COLO668 (cell line): ENCODE data around the gene CHRNA1.

Experiments used
- DNase-seq: peaks from one replicate; lab custom pipeline; 2025; ENCODE audit not compliant: unreplicated experiment; lab: John Stamatoyannopoulos, UW

Gene CHRNA1

DNA sequence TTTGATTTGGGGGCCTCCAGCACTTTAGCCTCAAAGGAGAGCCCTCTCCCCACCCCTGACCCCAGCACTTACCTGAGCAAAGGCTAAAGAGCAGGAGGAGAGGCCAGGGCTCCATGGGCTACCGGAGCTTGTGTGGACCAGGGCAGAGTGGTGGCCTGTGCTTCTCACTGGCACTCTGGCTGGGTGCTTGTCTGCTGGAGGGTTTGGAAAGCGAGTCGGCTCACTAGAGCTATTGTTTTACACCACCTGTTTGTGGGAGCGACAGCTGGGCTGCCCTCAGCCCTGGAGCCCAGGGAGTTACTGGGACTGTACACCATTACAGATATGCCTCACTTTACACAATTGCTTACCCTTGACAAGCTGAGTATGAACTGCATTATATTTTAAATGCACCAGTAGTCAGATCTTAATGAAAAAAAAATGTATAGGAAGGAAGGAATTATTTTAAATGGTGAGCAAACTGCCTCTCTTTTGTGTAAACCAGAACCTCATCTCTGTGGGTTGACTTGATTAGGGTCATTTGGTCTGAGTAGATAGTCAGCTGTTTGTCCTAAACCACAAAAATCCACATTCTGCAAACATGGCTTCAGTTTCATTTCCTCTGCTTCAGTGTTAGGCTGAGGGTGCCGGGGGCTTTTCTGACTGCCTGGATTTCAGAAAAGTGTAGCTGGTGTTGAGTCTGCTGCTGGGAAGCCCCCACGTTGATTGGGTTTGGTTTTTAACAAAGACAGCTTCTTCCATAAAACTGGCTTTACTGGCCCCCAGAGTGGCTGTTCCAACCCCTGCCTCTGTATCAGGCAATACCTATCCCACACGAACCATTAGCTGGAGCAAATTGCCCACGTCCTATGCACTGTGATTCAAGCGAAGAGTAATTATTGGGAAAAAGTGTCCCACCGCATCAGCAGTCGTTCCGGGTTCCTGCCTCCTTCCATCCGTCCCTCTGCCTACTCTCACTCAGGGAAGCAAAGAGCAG lies at the start of gene CHRNA1:
Gene CHRNA1, minus strand, starts transcription at position 193 of the 976 bp plus-strand sequence. Its CDS starts 78 bp downstream, at position 115.
- peak; percentile 79 for DNase-seq

DNA sequence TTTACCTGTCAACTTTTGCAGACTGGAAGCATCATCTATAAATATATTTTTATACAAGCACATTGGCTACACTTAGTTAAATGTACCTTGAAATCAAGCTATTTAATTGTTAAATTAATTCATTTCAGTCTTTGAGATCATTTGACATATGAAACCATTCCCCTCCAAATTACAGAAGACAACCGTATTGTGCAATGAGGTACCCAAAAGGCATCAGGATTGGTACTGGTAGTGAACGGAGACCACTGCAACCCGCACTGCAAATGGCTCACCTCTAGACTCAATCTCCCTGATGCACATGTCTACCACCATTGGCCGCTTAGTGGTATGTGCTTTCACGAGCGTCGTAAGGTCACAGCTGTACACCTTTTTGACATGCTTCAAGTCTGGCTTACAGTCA lies 47.8 kb upstream of the CHRNA1 start:
- DNase-seq: no peak

DNA sequence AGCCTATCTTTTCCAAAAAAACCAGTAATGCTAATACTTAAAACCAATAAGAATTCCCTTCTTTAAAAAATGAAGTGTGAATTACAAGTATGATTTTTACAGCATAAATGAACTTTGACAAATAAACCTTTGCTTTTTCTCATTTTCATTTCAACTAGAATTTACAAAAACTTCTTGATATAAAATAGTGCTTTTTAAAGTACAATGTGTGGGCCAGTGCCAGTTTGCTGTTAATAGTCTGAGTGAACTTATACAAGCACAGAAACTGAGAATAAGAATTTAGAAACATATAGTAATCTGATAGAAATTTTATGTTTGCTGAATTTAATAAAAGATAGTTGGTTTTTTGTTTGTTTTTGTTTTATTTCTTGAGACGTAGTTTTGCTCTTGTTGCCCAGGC lies 43.7 kb upstream of the CHRNA1 start:
- no peak for DNase-seq

DNA sequence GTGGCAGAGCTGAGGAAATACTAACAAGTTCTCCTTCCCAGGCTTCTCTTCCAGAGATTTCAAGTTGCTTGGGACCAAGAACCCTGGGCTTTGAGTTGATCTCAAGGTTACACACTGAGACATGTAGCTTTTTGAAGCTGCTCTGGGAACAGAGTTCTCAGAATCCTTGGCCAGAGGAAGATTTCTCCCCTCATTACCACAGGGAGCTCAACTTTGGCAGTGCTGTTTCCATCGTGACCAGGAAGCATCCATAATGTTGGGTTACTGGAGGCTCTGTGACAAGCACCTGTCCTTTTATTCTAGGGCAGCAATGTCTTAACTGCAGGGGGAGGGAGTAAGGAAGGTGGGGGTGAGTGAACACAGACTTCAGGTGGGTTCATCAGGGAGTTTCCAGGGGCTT lies 41.5 kb upstream of the CHRNA1 start:
- no peak for DNase-seq

DNA sequence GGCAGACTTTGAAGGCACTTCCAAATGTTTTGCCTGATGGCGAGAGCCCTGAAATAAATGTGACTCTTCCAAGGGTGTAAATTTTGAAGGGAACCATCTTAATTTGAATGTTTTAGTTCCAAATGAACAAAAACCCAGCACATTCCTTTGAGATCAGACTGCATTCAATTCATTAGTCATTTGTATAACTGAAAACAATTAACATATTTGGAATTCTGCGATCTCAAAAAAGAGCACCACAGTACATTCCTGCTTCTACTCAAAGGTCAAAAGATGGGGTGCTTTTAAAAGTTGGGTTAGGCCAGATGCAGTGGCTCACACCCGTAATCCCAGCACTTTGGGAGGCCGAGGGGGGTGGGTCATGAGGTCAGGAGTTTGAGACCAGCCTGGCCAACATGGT lies 38.2 kb upstream of the CHRNA1 start:
- no peak for DNase-seq

DNA sequence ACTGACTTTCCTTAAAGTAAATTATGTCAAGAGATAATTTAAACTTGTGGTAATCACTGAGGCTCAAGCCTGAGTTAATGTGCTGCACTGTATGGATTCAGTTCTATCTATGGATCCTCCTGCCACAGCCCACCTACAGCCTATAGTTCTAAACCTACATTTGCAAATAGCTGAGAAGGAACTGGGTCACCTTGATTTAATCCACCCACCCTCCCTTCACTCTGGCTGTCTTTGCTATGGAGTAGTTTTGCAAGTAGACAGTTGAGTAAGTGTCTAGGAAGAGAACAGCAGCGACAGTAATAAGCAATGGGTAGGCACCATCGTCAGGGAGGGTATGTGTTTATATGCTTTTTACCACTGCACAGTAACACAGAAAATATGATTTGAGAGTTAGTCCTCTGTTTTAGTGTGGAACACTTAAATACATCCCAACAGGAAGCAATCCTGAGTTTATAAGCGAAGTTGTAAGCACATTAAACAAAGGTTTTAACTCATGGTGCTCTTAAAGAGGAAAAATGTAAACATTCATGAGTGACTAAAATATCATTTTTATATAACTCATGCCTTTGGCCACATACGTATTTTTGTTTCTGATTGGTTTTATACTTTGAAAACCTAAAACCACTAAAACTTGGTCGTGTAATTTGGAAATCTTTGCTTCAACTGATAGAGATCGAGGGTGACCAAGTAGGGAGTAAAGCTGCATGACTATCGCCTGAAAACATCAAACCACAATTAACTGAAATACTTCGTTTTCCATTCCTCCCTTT lies 36.3 kb upstream of the CHRNA1 start:
- DNase-seq: no peak

DNA sequence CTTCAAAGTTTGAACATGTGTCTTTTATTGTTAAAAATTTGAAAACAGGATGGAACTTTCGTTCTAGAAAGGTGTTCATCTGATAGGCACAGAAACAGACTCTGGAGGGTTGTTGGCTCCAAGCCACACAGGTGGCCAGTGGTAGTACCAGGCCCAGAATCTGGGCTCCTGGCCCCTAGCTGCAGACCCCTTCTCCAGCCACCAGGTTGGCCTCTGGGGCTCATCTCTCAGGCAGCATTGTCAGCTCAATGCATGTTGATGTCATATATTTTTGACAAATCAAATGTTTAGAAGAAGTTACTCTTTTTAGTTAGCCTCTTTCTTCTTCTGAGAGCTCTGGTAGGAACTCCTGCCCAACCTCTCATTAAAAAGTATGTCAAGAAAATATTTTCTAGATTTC lies 34.5 kb upstream of the CHRNA1 start:
- DNase-seq: no peak

DNA sequence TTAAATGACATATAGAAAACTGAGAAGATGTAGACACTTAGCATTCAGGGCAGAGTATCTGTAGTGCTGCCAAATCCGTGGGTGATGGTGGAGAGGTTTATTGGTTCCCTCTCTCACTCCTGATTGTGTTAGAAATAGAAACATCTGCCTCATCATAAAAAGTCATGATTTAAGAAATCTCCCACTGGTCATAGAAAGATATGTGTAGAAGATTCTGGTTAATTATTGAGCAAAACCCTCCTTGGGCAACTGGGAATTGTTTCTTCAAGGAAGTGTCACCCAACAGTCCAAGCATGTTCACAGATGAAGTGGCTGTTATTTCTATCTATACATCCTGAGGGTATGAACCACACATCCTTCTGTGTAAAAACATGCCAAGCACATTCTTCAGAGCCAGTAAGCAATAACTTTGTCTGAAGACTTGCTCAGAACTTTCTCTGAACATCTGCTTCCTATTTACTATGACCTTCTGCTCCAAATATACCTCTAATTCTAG lies 33.6 kb upstream of the CHRNA1 start:
- DNase-seq: no peak

DNA sequence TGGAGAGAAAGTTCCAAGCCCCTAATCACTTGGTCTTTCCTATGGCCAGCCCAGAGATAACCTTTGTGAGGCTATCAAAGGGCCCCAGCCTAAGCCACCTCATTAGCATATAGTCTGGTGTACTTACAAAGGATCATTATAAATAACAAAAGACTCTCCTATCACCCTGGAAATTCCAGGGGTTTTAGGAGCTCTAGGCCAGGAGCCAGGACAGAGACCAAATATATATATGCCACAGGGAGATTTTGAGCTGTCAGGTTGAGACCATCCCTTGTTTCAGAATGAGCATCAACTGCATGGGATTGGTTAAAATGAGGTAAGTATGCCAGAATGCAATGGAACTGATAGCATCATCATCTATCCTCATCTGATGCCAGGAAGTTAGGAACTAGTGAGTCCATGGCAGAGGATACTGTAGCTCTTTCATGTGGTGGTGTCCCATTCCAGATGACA lies 32.1 kb upstream of the CHRNA1 start:
- DNase-seq: no peak

DNA sequence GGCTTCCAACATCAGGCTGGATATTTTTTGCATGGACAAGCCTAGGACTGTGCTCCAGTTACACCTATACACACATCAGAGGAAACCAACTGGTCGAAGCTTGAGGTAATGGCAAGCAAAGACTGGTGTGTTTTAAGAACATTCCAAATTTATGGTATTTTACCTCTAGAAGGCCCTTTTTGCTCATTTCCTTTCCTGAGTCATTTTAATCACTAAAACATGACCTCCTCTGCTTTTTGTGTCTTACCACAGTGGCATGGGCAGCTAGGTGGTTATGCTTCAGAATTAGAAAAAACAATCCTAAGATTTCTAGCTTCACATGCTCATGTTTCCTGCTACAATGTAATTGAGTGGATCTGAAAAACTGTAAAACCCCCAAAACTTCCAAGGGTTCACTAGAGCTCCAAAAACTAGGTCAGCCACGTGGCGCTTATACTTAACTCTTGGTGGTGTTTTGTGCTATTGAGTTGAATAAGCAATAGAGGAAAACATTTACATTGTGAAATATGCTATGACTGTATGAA lies 30.6 kb upstream of the CHRNA1 start:
- no peak for DNase-seq

DNA sequence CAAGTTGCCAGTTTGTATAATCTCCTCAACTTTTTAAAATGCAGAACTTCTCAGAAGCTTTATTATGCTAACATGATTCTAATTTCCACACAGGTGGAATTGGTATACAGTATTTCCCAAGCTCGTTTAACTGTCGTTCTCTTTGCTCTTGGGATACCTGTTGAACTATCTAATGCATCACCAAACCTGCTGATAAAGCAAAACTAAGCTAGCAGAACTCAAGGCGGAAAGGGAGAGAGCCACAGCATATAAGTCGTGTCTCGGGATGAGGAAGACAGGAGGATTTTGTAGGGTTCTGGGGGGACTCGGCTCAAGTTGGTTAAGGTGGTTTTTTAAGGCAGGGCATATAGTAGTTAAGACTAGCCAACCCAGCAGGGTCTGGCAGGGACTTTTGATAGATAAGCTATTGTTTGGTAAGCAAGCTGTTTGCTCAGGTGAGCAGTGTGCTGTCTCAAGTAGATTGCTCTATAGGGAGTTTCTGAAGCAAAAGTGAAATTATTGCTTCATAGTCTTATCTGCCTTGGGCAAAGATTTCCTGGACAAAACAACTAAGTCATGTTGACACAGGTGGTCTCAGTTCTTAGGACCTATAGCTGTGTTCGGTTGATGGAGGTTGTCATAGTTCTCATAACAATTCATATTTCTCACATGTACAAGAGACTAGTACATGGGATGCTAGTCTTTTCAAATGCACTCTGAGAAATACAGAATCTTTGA lies 28.2 kb upstream of the CHRNA1 start:
- no peak for DNase-seq

DNA sequence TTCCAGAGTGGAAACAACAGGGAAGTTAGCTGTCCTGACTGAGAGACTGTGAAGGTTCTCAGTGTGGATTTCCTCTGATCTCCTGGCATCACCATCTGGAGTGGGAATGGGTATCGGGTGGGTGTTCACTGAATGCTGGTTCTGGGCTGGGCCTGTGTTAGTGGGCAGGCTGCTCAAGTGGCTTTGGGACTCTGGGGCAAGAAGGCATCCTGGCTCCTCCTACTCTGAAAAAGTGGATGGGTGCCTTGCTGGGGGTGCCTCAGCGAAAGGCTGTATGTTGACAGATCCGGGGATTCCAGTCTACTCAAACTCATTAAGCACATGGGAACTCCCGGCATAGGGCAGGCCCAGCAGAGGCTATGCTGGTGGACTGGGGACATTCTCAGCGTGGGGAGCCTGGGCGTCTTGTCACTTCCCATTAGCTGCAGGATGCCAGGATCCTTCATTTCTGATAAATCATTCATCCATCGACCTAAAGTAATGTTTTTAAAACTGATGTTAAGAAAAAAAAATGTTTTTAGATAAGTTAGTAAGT lies 27.5 kb upstream of the CHRNA1 start:
- DNase-seq: no peak

DNA sequence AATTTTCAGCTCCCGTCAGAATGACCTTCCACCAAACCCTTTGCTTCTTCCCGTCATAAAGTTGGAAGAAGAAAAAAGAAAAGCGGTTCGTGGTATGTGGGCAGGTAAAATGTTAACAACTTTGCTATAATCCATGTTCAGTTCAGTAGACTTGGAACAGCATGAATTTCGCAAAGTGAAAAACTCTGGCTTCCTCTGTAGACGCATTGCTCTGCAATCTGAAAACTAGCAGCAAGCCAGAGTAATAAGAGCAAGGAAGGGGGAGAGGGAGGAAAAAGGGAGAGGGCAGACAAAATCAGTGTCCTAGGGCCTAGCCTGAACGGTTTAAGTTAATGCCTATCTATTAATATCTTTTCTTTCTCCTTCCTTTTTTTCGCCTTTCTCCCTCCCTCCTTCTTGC lies 26.7 kb upstream of the CHRNA1 start:
- DNase-seq: no peak

DNA sequence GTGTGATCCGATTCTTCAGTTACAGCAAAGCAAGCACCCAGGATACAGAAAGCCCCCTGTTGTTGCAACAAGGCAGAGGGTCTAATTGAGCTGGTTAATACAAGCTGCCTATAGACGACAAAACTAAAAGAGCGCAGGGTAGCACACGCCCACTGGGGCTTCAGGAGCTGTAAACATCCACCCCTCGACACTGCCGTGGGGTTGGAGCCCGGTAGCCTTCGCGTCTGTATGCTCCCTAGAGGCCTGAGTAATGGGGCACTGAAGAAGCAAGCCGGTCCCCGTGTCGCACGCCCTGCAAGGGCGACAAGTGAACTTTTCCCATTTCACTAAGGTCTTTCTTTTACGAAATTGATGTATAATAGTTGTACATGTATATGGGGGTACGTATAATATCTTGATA lies 24.7 kb upstream of the CHRNA1 start:
- no peak for DNase-seq

DNA sequence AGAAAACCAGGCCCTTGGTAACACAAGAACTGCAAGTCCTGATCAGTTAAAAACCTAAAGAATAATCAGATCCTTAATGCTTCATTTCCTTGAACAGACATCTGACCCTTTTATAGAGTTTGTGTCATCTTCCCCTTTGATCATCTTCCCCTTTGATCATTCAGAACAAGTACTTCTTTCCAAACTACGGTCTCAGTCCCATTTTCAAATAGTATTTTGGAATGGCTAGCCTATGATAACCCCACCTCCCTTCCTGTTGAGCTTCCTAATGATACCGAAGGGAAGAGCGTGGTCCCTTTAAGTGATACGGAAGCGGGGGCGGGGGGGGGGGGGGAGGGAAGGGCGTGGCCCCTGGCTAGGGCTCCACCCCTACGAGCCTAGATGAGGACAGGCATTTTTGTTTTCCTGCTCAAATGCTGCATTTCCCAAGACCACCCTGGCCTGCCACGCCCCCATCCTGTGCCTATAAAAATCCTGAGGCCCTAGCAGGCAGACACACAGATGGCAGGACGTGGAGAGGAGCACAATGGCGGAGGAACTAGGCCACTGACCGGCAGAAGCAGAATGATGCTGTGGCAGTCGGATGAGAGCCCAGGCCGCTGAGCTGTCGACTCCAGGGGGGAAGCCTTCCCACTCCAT lies 24.1 kb upstream of the CHRNA1 start:
- no peak for DNase-seq

DNA sequence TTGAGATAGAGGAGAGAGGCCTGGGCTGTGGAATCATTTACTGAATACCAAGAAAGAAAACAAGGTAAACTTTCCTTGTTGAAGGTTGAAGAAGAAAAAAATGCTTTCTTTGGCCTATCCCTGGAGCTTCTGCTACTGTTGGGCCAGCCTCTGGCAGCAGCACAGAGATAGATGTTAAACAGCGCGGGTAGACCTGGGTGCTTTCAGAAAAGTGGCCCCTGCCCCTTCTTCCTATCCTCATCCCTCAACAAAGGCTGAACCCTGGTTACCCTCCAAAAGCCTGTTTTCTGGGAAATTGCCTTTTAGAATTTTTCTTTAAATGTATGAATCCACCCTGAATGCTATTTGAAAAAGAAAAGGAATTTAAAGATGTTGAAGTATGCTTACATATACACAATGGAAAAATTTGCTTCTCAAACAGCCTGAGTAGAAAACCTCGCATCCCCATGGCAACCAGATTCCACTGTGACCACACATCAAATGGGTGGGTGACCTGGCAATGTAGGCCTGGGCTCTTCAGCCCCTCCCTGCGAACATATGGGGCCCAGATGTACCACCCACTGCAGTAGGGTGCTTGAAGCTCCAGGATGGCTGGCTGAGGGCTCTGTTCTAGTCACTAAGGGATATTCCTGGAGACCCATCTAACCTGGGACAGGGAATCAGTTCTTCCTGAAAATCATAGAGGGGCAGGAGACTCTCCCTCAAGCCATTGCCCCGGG lies 23.4 kb upstream of the CHRNA1 start:
- no peak for DNase-seq

DNA sequence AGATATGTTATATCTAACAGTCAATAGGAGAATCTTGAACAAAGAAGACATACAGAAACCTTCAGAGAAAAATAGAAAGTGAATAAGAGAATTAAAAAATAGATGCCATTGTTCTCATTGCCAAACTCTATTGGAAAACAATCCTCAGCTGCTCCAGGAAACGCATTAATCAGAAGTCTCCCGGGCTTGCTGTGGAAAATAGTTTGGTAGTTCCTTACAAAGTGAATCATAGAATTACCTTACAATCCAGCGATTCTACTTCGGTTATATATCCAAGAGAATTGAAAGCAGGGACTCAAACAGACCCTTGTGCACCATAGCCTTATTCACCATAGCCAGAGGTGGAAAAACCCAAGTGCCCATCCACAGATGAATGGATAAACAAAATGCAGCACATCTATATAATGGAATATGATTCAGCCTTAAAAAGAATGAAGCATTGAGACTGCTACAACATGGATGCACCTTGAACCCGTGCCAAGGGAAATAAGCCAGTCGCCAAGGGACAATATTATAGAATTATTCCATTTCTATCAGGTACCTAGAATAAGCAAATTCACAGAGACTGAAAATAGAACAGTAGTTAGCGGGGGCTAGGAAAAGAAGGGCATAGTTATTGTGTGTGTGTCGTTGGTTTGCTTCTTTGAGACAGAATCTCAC lies 21.9 kb upstream of the CHRNA1 start:
- DNase-seq: no peak

DNA sequence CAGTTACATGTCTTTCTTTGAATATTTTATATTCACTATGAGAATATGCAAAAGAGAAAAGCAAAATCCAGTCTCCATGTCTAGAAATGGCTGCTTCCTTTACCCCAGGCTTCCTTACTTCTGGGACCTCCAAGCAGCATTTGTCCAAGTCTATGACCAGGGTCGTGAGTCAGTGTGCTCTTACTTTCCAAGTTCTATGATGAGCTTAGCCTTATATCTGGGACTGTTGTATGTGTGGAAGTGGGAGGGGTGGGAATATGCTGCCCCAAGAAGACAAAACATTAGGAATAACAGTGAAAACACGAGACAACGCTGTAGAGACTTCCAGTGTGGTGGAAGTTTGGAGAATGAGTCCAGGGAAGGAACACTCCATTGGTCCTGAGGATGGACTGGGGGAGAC lies 21.2 kb upstream of the CHRNA1 start:
- DNase-seq: no peak

DNA sequence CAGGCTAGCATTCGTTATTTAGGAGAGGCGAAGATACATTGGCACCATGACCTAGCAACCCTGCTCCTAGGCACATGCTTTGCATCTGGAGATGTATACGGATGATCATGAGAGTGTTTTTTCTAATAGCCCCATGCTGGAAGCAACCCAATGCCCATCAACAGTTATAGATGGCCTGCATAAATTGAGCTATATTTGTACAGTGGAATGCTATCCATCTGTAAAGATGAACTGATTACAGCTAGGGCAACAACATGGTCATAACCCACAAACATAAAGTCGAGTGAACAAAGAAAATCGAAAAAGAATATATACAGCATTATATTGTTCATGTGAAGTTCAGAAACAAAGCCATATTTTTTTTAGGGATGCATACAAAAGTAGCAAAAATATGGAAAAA lies 20.6 kb upstream of the CHRNA1 start:
- DNase-seq: no peak
